Neural cell (in vitro differentiated cells): Measurements from ENCODE around the gene LRCH1. TPM values are rescaled to one million over a fixed set of nuclear protein-coding genes. Genes with fewer than 3 reads are reported as not detected.
A peak's percentile ranks its signal among the peaks of the same experiment; 100 is the strongest.

Experiments used
- H2AFZ ChIP-seq: fragments of 200-600, 300-800 bp; sonication (generic), shearing (Covaris generic); 2 replicates; pipeline ENCODE4 v1.6.0; 2014; ENCODE audit warnings: low read depth, mild to moderate bottlenecking, antibody characterized with exemption, low read length, moderate library complexity
- H3F3A ChIP-seq: fragments of 200-600 bp; shearing (Covaris generic); 2 replicates; pipeline ENCODE4 v1.6.1; 2016; ENCODE audit warnings: mild to moderate bottlenecking, moderate library complexity, mixed read lengths, antibody characterized with exemption, low read length; ENCODE audit not compliant: insufficient read depth, poor library complexity, severe bottlenecking
- H3K27ac ChIP-seq: fragments of 200-600, 300-800 bp; sonication (generic), shearing (Covaris generic); 2 replicates; pipeline ENCODE4 v1.5.1; 2014; ENCODE audit warnings: mild to moderate bottlenecking, low read length, moderate library complexity
- H3K27me3 ChIP-seq: fragments of 300-800, 200-600 bp; sonication (generic), shearing (Covaris generic); 2 replicates; pipeline ENCODE4 v1.6.0; 2014; ENCODE audit warnings: mild to moderate bottlenecking, low read depth, low read length, moderate library complexity; ENCODE audit not compliant: insufficient read depth
- H3K36me3 ChIP-seq: fragments of 300-800, 200-600 bp; sonication (generic), shearing (Covaris generic); 2 replicates; pipeline ENCODE4 v1.5.1; 2014; ENCODE audit warnings: mild to moderate bottlenecking, antibody characterized with exemption, low read length, moderate library complexity; ENCODE audit not compliant: insufficient read depth
- H3K4me2 ChIP-seq: fragments of 300-800, 200-600 bp; sonication (generic), shearing (Covaris generic); 2 replicates; pipeline ENCODE4 v1.6.0; 2014; ENCODE audit warnings: mild to moderate bottlenecking, low read length
- H3K4me3 ChIP-seq: fragments of 300-800, 200-600 bp; sonication (generic), shearing (Covaris generic); 2 replicates; pipeline ENCODE4 v1.5.1; 2014; ENCODE audit warnings: mild to moderate bottlenecking, low read length, moderate library complexity
- H3K79me2 ChIP-seq: fragments of 200-600 bp; shearing (Covaris generic); replicated peaks from 2 replicates; pipeline ENCODE4 v1.6.0; 2014; ENCODE audit warnings: mild to moderate bottlenecking, low read length, moderate library complexity; ENCODE audit not compliant: insufficient read depth
- H3K9ac ChIP-seq: fragments of 300-800, 200-600 bp; sonication (generic), shearing (Covaris generic); 2 replicates; pipeline ENCODE4 v1.6.1; 2016; ENCODE audit warnings: mild to moderate bottlenecking, low read length, mixed read lengths
- H3K9me2 ChIP-seq: fragments of 200-600 bp; shearing (Covaris generic); 2 replicates; pipeline ENCODE4 v1.6.1; 2016; ENCODE audit warnings: mild to moderate bottlenecking, low read length, mixed read lengths; ENCODE audit not compliant: insufficient read depth
- H3K9me3 ChIP-seq: fragments of 200-600, 300-800 bp; sonication (generic), shearing (Covaris generic); 2 replicates; pipeline ENCODE4 v1.6.1; 2016; ENCODE audit warnings: mild to moderate bottlenecking, mixed run types, low read length, moderate library complexity, mixed read lengths
- H4K20me1 ChIP-seq: fragments of 200-600 bp; shearing (Covaris generic); 2 replicates; pipeline ENCODE4 v1.6.1; 2016; ENCODE audit warnings: mild to moderate bottlenecking, mixed run types; ENCODE audit not compliant: insufficient read depth
- EP300 ChIP-seq: fragments of 450-650 bp; conservative IDR thresholded peaks from 2 replicates; pipeline ENCODE4 v1.6.1; 2014; ENCODE audit warnings: antibody characterized with exemption, mild to moderate bottlenecking, moderate library complexity; ENCODE audit not compliant: poor library complexity, severe bottlenecking
- EZH2 ChIP-seq: fragments of 200-600, 300-800 bp; shearing (Covaris generic), sonication (generic); IDR thresholded peaks from 2 replicates; pipeline ENCODE4 v1.6.1; 2014; ENCODE audit warnings: antibody characterized with exemption, low read length, borderline replicate concordance, mild to moderate bottlenecking; ENCODE audit not compliant: insufficient read depth, poor library complexity, severe bottlenecking
- MXI1 ChIP-seq: fragments of 450-650 bp; conservative IDR thresholded peaks from 2 replicates; pipeline ENCODE4 v1.6.1; 2014; ENCODE audit warnings: antibody characterized with exemption, mild to moderate bottlenecking; ENCODE audit not compliant: poor library complexity, severe bottlenecking
- POLR2AphosphoS5 ChIP-seq: IDR thresholded peaks from 2 replicates; pipeline ENCODE4 v1.6.1; 2012
- RAD21 ChIP-seq: fragments of 450-650 bp; conservative IDR thresholded peaks from 2 replicates; pipeline ENCODE4 v1.6.1; 2014; ENCODE audit warnings: antibody characterized with exemption, mild to moderate bottlenecking, moderate library complexity
- TAF1 ChIP-seq: IDR thresholded peaks from 2 replicates; pipeline ENCODE4 v1.6.1; 2012; ENCODE audit warnings: low read depth
- polyA plus RNA-seq: library from polyadenylated mRNA; depleted of rRNA; stranded (reverse); fragments of >200 nt; gene quantifications from 2 replicates; pipeline ENCODE4 v1.2.3, GENCODE V29; 2014
- TF ChIP-seq, protein P1 (sequence below): IDR thresholded peaks from 2 replicates; pipeline ENCODE4 v1.6.1; 2012; ENCODE audit warnings: borderline replicate concordance

Gene LRCH1
- polyA plus RNA-seq, 1 donor from 2014 or later = 15.4 TPM

DNA sequence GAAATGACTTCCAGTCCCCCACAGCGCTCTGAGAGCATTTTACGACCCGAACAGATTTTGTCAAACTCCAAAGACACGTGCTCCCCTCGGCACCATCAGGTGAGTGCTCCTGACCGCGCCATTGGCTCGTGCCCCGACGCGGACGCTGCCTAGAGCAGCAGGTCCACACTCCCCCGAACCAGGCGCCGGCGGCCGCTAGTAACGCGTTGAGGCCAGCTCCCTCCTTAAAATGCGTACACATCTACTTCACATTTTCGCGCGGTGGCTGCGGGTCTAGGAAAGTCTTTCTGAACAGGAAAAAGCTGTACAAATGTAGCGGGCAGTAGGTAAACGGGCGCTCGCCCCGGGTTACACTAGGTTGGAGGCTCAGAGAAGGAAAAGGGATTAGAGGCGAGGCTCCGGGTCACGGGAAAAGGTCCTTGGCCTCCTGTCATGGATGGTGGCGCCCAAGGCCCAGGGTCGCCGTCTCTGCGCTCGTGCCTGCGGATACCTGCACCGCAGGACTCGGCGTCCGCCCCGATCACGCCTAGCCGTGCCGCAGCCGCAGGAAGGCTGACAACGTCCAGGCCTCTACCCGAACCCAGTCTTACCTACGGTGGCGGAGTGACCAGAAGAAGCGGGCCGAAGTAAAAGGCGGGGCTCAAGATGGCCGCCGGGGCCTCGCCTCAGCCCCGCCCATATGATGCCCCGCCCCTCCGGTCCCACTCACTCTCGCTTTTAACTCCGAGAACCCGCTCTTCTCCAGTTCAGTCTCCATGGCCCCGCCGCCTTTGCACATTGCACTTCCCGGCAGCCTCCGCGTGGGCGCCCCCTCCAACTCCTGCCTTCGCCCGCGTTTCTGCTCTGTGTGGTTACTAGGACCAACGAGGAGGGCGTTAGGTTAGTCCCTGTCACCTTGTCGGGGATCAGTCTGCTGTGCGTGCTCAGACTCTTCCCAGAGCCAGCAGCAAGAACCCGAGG lies 243.8 kb downstream of the LRCH1 start, which contains the start of gene ESD:
Gene ESD, minus strand, starts transcription at position 647 of the 960 bp plus-strand sequence. CDS start 5,748 bp downstream, outside the sequence.
- peak within 1 kb of the TSS; percentile 80 for H3K27ac ChIP-seq
- no peaks in the 10 kb centered on the region for H4K20me1 ChIP-seq
- peaks cover 5% of the 10 kb centered on the region for H3F3A ChIP-seq
- H3K9me3 ChIP-seq = no peaks in the 10 kb centered on the region
- H3K9me2 ChIP-seq = no peaks in the 10 kb centered on the region
- H3K4me3 ChIP-seq = peak within 1 kb of the TSS; percentile 82
- H3K79me2 ChIP-seq = no peaks in the 10 kb centered on the region
- peak within 1 kb of the TSS; percentile 30 for H3K4me2 ChIP-seq
- H3K36me3 ChIP-seq = no peaks in the 10 kb centered on the region
- H2AFZ ChIP-seq = peak within 1 kb of the TSS; percentile 95
- no peak for TF ChIP-seq RAD21
- TF ChIP-seq TAF1 = peak; percentile 40
- TF ChIP-seq, protein P1, sequence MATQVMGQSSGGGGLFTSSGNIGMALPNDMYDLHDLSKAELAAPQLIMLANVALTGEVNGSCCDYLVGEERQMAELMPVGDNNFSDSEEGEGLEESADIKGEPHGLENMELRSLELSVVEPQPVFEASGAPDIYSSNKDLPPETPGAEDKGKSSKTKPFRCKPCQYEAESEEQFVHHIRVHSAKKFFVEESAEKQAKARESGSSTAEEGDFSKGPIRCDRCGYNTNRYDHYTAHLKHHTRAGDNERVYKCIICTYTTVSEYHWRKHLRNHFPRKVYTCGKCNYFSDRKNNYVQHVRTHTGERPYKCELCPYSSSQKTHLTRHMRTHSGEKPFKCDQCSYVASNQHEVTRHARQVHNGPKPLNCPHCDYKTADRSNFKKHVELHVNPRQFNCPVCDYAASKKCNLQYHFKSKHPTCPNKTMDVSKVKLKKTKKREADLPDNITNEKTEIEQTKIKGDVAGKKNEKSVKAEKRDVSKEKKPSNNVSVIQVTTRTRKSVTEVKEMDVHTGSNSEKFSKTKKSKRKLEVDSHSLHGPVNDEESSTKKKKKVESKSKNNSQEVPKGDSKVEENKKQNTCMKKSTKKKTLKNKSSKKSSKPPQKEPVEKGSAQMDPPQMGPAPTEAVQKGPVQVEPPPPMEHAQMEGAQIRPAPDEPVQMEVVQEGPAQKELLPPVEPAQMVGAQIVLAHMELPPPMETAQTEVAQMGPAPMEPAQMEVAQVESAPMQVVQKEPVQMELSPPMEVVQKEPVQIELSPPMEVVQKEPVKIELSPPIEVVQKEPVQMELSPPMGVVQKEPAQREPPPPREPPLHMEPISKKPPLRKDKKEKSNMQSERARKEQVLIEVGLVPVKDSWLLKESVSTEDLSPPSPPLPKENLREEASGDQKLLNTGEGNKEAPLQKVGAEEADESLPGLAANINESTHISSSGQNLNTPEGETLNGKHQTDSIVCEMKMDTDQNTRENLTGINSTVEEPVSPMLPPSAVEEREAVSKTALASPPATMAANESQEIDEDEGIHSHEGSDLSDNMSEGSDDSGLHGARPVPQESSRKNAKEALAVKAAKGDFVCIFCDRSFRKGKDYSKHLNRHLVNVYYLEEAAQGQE = peak; percentile 43
- no peak for TF ChIP-seq EZH2
- peak; percentile 49 for TF ChIP-seq POLR2AphosphoS5
- TF ChIP-seq EP300 = no peak
- TF ChIP-seq MXI1 = peak; percentile 55
- H3K9ac ChIP-seq = peak within 1 kb of the TSS; percentile 82
- no peaks in the 10 kb centered on the region for H3K27me3 ChIP-seq

DNA sequence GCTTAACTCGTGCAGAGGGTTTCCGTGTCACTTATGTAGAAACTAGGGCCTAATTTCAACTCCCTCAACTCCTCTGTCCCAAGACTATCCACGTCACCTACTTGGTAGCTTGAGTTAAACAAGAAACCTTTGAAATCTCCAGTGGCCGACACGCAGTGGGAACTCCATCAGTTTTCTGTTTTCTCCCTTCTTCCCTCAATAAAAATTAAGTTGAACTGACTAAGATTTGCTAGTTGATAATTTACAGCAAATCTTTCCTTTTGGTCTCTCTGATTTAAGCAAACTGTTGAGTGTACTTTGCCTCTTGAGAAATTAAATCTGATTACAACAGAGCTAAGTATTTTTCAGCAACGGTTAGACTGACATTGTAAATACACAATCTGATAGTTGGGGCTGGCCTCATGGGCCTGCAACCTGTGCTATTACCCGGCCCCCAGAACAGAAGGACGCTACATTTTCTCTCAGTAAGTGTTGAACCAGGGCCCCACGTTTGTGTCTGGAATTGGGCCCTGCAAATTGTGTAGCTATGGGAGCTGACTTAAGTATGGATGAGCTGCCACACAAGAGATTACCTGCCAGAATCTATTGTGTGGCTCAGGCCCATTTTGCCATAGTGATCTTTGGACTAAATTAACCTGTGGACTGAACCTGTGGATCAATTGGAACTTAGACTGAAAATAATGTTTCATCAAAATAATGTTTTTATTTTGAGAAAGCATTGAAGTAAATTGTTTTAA lies 244.7 kb downstream of the LRCH1 start:
- H2AFZ ChIP-seq = peak overlapping the region; percentile 95
- H3K36me3 ChIP-seq = no peaks in the 10 kb centered on the region
- H3K4me2 ChIP-seq = no peak overlapping the region
- no peaks in the 10 kb centered on the region for H3K27me3 ChIP-seq
- peak overlapping the region; percentile 82 for H3K4me3 ChIP-seq
- H3F3A ChIP-seq = peaks cover 5% of the 10 kb centered on the region
- H3K9me2 ChIP-seq = no peaks in the 10 kb centered on the region
- H3K27ac ChIP-seq = peak overlapping the region; percentile 80
- H3K79me2 ChIP-seq = no peaks in the 10 kb centered on the region
- TF ChIP-seq, protein P1 = no peak
- TF ChIP-seq RAD21 = no peak
- peak overlapping the region; percentile 82 for H3K9ac ChIP-seq
- H4K20me1 ChIP-seq = no peaks in the 10 kb centered on the region
- H3K9me3 ChIP-seq = no peaks in the 10 kb centered on the region
